Spleen (tissue), 3 donors: ENCODE data around the gene SLC47A1.

ENCODE experiments used
- POLR2A ChIP-seq, 3 donors: fragments of 450-650 bp; IDR thresholded peaks; one replicate each; pipeline ENCODE4 v1.5.1; 2017; ENCODE audit warnings: antibody characterized with exemption in 3 of 3, mild to moderate bottlenecking in 1 of 3
- POLR2AphosphoS5 ChIP-seq, 3 donors: sonication (generic); formaldehyde crosslinking; IDR thresholded peaks; one replicate each; pipeline ENCODE4 v1.5.1; 2017; ENCODE audit warnings: antibody characterized with exemption in 3 of 3

DNA sequence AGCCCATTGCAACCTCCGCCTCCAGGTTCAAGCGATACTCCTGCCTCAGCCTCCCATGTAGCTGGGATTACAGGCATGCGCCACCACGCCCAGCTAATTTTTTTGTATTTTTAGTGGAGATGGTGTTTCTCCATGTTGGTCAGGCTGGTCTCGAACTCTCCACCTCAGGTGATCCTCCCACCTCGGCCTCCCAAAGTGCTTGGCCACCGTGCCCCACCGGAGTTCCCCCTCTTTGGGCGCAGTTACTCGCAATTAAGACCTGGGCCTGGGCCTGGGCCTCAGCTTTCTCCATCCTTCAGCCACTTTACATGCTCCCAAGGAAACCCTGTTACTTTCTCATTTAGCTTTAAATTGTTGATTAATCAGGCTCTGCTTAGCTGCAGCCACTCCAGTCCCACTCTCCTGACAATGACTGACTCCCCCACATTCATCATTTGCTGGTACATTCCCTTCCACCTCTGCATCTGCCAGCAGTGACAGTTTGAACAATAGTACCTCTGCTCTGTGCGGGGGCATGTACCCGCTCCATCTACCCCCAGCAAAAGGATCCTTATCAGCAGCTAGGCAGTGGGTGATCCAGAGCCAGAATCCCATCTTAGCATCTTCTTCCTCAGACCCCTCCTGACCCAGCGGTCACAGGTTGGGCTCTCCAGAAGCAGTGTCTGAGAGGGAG is 47.2 kb upstream of the SLC47A1 start:
- TF ChIP-seq POLR2A (IDR thresholded peaks at IDR 0.05): no peak
- TF ChIP-seq POLR2AphosphoS5 (IDR thresholded peaks at IDR 0.05): no peak
